Measurements from ENCODE around the gene RCSD1.

Gene RCSD1

GRCh38 chr1:167654975-167655575, 25.0 kb downstream of the RCSD1 start:
- H3K4me3 ChIP-seq (ENCODE audit: low read depth, low read length), result no peak overlapping the region
- no peak for DNase-seq (ENCODE audit: low read depth)
- no peak for TF ChIP-seq POLR2A (IDR thresholded peaks at IDR 0.05; ENCODE audit: extremely low read depth, insufficient read length)
- TF ChIP-seq MAX (IDR thresholded peaks at IDR 0.05; ENCODE audit: low read depth, low read length), result no peak
- no peak for TF ChIP-seq MYC (IDR thresholded peaks at IDR 0.05; ENCODE audit: low read depth, low read length)
- no peak for TF ChIP-seq CTCF (IDR thresholded peaks at IDR 0.05; ENCODE audit: low read depth, low read length)

GRCh38 chr1:167656657-167657056, 26.6 kb downstream of the RCSD1 start:
- H3K4me3 ChIP-seq (ENCODE audit: low read depth, low read length), result no peak overlapping the region
- TF ChIP-seq POLR2A (IDR thresholded peaks at IDR 0.05; ENCODE audit: extremely low read depth, insufficient read length), result no peak
- DNase-seq (ENCODE audit: low read depth), result no peak

- TF ChIP-seq POLR2A (IDR thresholded peaks at IDR 0.05; ENCODE audit: extremely low read depth, insufficient read length) (no peak), MYC (IDR thresholded peaks at IDR 0.05; ENCODE audit: low read depth, low read length) (no peak), CTCF (IDR thresholded peaks at IDR 0.05; ENCODE audit: low read depth, low read length) (no peak), MAX (IDR thresholded peaks at IDR 0.05; ENCODE audit: low read depth, low read length) (no peak)
- peak; percentile 67 for DNase-seq (ENCODE audit: low read depth)
Measured at GRCh38 chr1:167658574-167659328, 28.7 kb downstream of the RCSD1 start.

GRCh38 chr1:167659450-167659849, 29.4 kb downstream of the RCSD1 start:
- no peak overlapping the region for H3K4me3 ChIP-seq (ENCODE audit: low read depth, low read length)
- TF ChIP-seq CTCF (IDR thresholded peaks at IDR 0.05; ENCODE audit: low read depth, low read length) (no peak), POLR2A (IDR thresholded peaks at IDR 0.05; ENCODE audit: extremely low read depth, insufficient read length) (no peak), MYC (IDR thresholded peaks at IDR 0.05; ENCODE audit: low read depth, low read length) (no peak), MAX (IDR thresholded peaks at IDR 0.05; ENCODE audit: low read depth, low read length) (no peak)
- DNase-seq (ENCODE audit: low read depth), result no peak

More at GRCh38 chr1:167658574-167659328, 28.7 kb downstream of the RCSD1 start:
- no peak overlapping the region for H3K4me3 ChIP-seq (ENCODE audit: low read depth, low read length)

GRCh38 chr1:167659881-167660280, 29.8 kb downstream of the RCSD1 start:
- no peak for DNase-seq (ENCODE audit: low read depth)
- no peak overlapping the region for H3K4me3 ChIP-seq (ENCODE audit: low read depth, low read length)
- TF ChIP-seq MAX (IDR thresholded peaks at IDR 0.05; ENCODE audit: low read depth, low read length) (no peak), CTCF (IDR thresholded peaks at IDR 0.05; ENCODE audit: low read depth, low read length) (no peak)

GRCh38 chr1:167661527-167662426, 31.7 kb downstream of the RCSD1 start:
- no peak for DNase-seq (ENCODE audit: low read depth)
- no peak for TF ChIP-seq CTCF (IDR thresholded peaks at IDR 0.05; ENCODE audit: low read depth, low read length)
- TF ChIP-seq MYC (IDR thresholded peaks at IDR 0.05; ENCODE audit: low read depth, low read length), result no peak
- no peak for TF ChIP-seq POLR2A (IDR thresholded peaks at IDR 0.05; ENCODE audit: extremely low read depth, insufficient read length)
- TF ChIP-seq MAX (IDR thresholded peaks at IDR 0.05; ENCODE audit: low read depth, low read length), result no peak

More at GRCh38 chr1:167661527-167662426, 31.7 kb downstream of the RCSD1 start:
- no peak overlapping the region for H3K4me3 ChIP-seq (ENCODE audit: low read depth, low read length)

All from NB4 (cell line).